ENCODE results near the gene CD3E.

CD3E gene

DNA sequence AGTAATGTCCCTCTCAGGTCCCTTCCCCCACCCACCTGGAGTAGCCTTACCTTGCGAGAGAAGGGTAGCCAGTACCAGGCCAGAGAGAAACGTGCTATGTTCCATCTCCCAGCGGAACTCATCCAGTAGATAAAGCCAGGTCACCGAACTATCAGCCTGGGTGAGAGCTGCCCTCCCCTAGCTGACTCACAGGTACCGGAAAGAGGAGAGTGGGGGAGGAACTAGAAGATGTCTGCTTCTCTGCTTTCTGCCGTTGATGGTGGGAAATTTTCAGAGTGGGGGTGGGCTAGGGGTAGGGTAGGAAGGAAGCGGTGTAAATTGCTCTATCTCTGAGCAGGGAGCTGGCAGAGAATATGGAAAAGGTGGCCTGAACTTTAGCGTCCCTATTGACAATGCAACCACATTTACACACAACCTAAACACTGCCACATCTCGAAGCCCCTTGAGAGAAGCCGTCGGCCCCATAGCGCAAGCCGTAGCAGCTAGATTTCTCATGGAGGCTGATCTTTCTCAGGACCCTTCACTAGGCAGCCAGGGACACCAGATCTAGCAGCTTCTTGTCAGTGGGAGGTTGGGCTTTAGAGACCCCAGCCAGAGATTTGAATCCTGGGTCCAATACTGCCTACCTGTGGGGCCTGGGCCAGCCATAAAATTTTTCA lies 38.1 kb downstream of the CD3E start, which contains the start of gene CD3D:
TSS of gene CD3D (minus strand) at position 203 of the 659 bp plus-strand sequence. CDS start at position 105, 98 bp downstream.
- no peak within 1 kb of the TSS for H3K27ac ChIP-seq (ENCODE audit: poor library complexity, severe bottlenecking)
- H3K9me3 ChIP-seq (ENCODE audit: severe bottlenecking) = no peaks in the 10 kb centered on the region
- no peaks in the 10 kb centered on the region for H3K27me3 ChIP-seq (ENCODE audit: insufficient read depth, poor library complexity, severe bottlenecking)
- DNase-seq (ENCODE audit: low spot score) (no peak), ATAC-seq (ENCODE audit: low read depth) (no peak)
- TF ChIP-seq, protein P1, sequence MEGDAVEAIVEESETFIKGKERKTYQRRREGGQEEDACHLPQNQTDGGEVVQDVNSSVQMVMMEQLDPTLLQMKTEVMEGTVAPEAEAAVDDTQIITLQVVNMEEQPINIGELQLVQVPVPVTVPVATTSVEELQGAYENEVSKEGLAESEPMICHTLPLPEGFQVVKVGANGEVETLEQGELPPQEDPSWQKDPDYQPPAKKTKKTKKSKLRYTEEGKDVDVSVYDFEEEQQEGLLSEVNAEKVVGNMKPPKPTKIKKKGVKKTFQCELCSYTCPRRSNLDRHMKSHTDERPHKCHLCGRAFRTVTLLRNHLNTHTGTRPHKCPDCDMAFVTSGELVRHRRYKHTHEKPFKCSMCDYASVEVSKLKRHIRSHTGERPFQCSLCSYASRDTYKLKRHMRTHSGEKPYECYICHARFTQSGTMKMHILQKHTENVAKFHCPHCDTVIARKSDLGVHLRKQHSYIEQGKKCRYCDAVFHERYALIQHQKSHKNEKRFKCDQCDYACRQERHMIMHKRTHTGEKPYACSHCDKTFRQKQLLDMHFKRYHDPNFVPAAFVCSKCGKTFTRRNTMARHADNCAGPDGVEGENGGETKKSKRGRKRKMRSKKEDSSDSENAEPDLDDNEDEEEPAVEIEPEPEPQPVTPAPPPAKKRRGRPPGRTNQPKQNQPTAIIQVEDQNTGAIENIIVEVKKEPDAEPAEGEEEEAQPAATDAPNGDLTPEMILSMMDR (IDR thresholded peaks at IDR 0.05; ENCODE audit: poor library complexity, severe bottlenecking) = no peak
- no peak within 1 kb of the TSS for H3K4me3 ChIP-seq (ENCODE audit: severe bottlenecking)
- H3K36me3 ChIP-seq (ENCODE audit: low read depth) = no peaks in the 10 kb centered on the region
- no peaks in the 10 kb centered on the region for H3K4me1 ChIP-seq (ENCODE audit: insufficient read depth, poor library complexity, severe bottlenecking)

DNA sequence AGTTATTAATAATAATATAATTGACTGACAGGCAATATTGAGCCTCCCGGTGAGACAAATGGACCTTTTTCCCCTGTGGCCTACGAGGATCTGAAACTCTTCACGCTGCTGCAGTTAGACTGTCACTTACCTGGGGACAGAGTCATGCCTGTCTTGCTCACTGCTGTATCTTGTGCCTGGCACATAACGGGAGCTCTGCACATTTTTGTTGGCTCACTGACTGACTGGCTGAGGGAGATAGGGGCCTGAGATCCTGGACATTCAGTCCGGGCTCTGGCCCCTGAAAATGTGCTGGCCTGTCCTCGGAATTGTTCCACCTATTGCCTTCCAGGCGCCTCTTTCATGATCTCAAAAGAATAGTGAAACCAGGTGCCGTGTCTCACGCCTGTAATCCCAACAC lies 38.7 kb downstream of the CD3E start:
- H3K27ac ChIP-seq (ENCODE audit: poor library complexity, severe bottlenecking) = no peak overlapping the region
- no peaks in the 10 kb centered on the region for H3K9me3 ChIP-seq (ENCODE audit: severe bottlenecking)
- DNase-seq (ENCODE audit: low spot score) (no peak), ATAC-seq (ENCODE audit: low read depth) (no peak)
- H3K4me1 ChIP-seq (ENCODE audit: insufficient read depth, poor library complexity, severe bottlenecking) = no peaks in the 10 kb centered on the region
- no peak overlapping the region for H3K4me3 ChIP-seq (ENCODE audit: severe bottlenecking)
- TF ChIP-seq, protein P1 (IDR thresholded peaks at IDR 0.05; ENCODE audit: poor library complexity, severe bottlenecking) = no peak
- H3K27me3 ChIP-seq (ENCODE audit: insufficient read depth, poor library complexity, severe bottlenecking) = no peaks in the 10 kb centered on the region
- H3K36me3 ChIP-seq (ENCODE audit: low read depth) = no peaks in the 10 kb centered on the region

DNA sequence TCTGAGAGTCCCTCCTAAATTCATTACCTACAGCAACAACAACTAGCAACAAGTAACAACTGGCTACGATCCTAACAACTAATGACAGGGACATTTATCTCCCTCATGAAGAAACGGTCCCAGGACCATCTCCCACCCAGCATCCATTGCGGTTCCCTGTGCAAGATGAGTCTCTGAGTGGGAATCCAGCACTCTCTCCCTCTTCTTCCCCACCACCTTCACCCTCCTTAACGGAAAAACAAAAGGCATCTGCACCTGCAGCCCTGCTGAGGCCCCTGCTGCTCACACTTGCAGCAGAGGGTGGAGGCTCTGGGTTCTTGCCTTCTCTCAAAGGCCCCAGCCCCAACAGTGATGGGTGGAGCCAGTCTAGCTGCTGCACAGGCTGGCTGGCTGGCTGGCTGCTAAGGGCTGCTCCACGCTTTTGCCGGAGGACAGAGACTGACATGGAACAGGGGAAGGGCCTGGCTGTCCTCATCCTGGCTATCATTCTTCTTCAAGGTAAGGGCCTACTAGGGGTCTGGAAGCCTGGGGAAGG lies 39.5 kb downstream of the CD3E start, which contains the start of gene CD3G:
TSS of gene CD3G (plus strand) at position 364 of the 535 bp plus-strand sequence. CDS start at position 444, 80 bp downstream.
- Histone ChIP-seq H3K4me1 (ENCODE audit: insufficient read depth, poor library complexity, severe bottlenecking) (no peaks in the 10 kb centered on the region), H3K4me3 (ENCODE audit: severe bottlenecking) (no peak within 1 kb of the TSS), H3K27ac (ENCODE audit: poor library complexity, severe bottlenecking) (no peak within 1 kb of the TSS), H3K27me3 (ENCODE audit: insufficient read depth, poor library complexity, severe bottlenecking) (no peaks in the 10 kb centered on the region), H3K9me3 (ENCODE audit: severe bottlenecking) (no peaks in the 10 kb centered on the region), H3K36me3 (ENCODE audit: low read depth) (no peaks in the 10 kb centered on the region)
- TF ChIP-seq, protein P1 (IDR thresholded peaks at IDR 0.05; ENCODE audit: poor library complexity, severe bottlenecking) = no peak
- no peak for ATAC-seq (ENCODE audit: low read depth)
- no peak for DNase-seq (ENCODE audit: low spot score)

DNA sequence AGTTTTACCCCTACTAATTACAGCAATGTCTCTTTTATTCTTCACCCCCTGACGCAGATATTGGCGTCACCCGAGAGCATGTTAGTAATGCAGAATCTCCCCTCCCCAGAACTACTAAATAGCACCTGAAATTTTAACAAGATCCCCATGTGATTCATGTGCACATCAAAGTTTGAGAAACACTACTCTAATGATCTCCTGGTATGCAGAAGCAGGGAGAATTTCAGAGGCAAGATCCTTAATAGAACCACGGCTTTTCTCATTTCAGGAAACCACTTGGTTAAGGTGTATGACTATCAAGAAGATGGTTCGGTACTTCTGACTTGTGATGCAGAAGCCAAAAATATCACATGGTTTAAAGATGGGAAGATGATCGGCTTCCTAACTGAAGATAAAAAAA lies 44.9 kb downstream of the CD3E start:
- no peak for ATAC-seq (ENCODE audit: low read depth)
- TF ChIP-seq, protein P1 (IDR thresholded peaks at IDR 0.05; ENCODE audit: poor library complexity, severe bottlenecking) = no peak
- Histone ChIP-seq H3K9me3 (ENCODE audit: severe bottlenecking) (no peaks in the 10 kb centered on the region), H3K36me3 (ENCODE audit: low read depth) (no peaks in the 10 kb centered on the region), H3K27me3 (ENCODE audit: insufficient read depth, poor library complexity, severe bottlenecking) (no peaks in the 10 kb centered on the region), H3K4me3 (ENCODE audit: severe bottlenecking) (no peak overlapping the region), H3K4me1 (ENCODE audit: insufficient read depth, poor library complexity, severe bottlenecking) (no peaks in the 10 kb centered on the region), H3K27ac (ENCODE audit: poor library complexity, severe bottlenecking) (no peak overlapping the region)
- DNase-seq (ENCODE audit: low spot score) = no peak

All from RWPE2 (cell line).